Esophagus muscularis mucosa (tissue), 3 donors: ENCODE measurements around the gene SH3RF3.

ENCODE experiments used
- POLR2A ChIP-seq: fragments of 450-650 bp; IDR thresholded peaks from one replicate; pipeline ENCODE4 v1.6.1; 2017; ENCODE audit warnings: antibody characterized with exemption, moderate library complexity, mild to moderate bottlenecking, low read depth
- POLR2AphosphoS5 ChIP-seq, 2 donors: sonication (generic); formaldehyde crosslinking; IDR thresholded peaks; one replicate each; pipeline ENCODE4 v1.6.1; 2017; ENCODE audit warnings: antibody characterized with exemption in 2 of 2
- TF ChIP-seq, protein P1 (sequence below), 3 experiments: fragments of 200-600 bp in 2 of 3; fragments of 450-650 bp in 1 of 3; sonication (generic) in 2 of 3; IDR thresholded peaks; one replicate each; pipeline ENCODE4 v1.5.1; 2017 to 2019; ENCODE audit warnings: antibody characterized with exemption in 3 of 3, mild to moderate bottlenecking in 2 of 3, moderate library complexity in 1 of 3

DNA sequence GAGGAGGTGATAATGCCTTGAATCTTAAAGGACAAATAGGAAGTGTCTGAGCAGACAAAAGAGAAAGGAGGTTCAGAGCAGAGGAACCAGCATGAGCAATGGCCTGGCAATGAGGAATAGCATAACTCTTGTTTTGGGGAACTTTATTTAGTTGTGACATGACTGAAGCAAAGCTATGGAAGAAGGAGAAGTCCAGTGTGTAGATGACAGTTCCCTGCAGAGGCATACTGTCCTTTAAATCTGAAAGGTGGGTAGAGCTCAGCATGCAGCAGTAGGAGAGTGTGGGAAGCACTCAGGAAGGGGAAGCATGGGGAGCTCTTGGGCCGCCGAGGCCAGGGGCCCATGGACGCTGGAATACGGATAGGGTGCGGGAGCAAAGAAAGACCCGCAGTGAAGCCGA is 311.0 kb downstream of the SH3RF3 start:
- TF ChIP-seq, protein P1, sequence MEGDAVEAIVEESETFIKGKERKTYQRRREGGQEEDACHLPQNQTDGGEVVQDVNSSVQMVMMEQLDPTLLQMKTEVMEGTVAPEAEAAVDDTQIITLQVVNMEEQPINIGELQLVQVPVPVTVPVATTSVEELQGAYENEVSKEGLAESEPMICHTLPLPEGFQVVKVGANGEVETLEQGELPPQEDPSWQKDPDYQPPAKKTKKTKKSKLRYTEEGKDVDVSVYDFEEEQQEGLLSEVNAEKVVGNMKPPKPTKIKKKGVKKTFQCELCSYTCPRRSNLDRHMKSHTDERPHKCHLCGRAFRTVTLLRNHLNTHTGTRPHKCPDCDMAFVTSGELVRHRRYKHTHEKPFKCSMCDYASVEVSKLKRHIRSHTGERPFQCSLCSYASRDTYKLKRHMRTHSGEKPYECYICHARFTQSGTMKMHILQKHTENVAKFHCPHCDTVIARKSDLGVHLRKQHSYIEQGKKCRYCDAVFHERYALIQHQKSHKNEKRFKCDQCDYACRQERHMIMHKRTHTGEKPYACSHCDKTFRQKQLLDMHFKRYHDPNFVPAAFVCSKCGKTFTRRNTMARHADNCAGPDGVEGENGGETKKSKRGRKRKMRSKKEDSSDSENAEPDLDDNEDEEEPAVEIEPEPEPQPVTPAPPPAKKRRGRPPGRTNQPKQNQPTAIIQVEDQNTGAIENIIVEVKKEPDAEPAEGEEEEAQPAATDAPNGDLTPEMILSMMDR (IDR thresholded peaks at IDR 0.05), result no peak
- TF ChIP-seq POLR2A (no peak), POLR2AphosphoS5 (IDR thresholded peaks at IDR 0.05) (no peak)
